Measurements from ENCODE around the gene PTGR2.

DNA sequence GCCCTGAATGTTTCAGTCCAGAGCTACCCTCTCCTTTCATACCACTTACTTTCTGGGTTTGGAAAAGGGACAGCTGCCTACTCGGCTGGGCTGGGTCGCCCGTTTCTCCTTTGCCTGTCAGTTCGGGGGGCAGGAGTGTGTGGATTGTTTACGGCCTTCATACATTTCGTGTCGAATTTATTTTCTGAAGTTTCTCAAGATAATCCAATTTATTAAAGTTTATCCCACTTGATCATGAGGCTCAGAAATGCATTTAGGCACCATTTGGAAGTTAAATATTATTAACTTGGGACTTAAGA, 35.6 kb downstream of the PTGR2 start:
- TF ChIP-seq, protein P1, sequence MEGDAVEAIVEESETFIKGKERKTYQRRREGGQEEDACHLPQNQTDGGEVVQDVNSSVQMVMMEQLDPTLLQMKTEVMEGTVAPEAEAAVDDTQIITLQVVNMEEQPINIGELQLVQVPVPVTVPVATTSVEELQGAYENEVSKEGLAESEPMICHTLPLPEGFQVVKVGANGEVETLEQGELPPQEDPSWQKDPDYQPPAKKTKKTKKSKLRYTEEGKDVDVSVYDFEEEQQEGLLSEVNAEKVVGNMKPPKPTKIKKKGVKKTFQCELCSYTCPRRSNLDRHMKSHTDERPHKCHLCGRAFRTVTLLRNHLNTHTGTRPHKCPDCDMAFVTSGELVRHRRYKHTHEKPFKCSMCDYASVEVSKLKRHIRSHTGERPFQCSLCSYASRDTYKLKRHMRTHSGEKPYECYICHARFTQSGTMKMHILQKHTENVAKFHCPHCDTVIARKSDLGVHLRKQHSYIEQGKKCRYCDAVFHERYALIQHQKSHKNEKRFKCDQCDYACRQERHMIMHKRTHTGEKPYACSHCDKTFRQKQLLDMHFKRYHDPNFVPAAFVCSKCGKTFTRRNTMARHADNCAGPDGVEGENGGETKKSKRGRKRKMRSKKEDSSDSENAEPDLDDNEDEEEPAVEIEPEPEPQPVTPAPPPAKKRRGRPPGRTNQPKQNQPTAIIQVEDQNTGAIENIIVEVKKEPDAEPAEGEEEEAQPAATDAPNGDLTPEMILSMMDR (IDR thresholded peaks at IDR 0.05) = no peak
- TF ChIP-seq EZH2 (IDR thresholded peaks at IDR 0.05; ENCODE audit: borderline replicate concordance, insufficient read depth, low read depth, low read length, poor library complexity, severe bottlenecking) = no peak
